Suppressor macrophage (primary cell): Measurements from ENCODE around the gene SMIM1.

Source experiments
- DNase-seq, 4 experiments: peaks; one replicate each; pipeline ENCODE4 v3.0.0-alpha.2; 2020 to 2022
- total RNA-seq, 17 experiments: gene quantifications; one replicate each; lab custom pipeline; 2026; ENCODE audit warnings: mixed read lengths in 6 of 17, inconsistent platforms in 3 of 17; lab: John Stamatoyannopoulos, UW

SMIM1 gene
- 0 to 0.88 (median 0.13) reads per million in 17 experiments for total RNA-seq

DNA sequence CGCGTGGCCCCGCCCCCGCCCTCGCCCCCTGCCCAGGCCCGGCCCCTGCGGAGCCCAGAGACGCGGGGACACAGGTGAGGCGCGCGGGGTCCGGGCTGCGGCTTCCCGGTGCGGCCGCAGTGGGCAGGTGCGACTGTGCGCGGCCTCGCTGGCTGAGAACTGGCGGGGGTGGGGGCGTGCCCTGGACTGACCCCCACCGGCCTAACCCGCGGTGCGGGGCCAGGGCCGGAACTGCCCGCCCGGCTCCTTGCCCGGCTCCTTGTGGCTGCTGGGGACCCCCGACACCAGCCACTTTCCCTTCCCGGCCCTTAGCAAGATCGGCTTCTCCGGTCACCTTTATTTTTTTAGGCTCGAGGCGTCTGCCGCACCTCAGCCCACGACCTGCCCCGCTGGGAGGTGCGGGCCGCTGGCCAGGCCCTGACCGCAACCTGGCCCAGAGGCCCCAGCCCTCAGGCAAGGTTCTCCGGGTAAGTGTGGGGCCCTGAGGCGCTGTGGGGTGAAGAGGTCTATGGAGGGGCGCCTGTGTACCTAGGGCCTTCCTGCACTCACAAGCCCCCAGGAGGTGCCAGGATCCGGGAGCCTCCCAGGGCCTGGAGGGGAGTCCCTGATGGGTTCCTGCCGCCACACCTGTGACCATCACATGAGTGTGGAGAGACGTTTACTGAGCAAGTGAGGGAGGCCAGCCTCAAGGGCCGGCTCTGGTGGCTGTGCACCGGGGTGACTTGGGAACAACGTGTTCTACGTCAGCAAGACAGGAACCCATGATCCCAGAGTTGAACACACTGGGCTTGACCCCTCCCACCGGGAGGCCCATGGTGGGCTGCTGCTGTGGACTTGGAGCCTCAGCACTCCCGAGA, at the start of gene SMIM1:
TSS of gene SMIM1 (plus strand) at position 35 of the 857 bp plus-strand sequence. CDS start 2,625 bp downstream, outside the sequence.
- no peak for DNase-seq

GRCh38 chr1:3722846-3723245, 49.7 kb upstream of the SMIM1 start:
- no peak for DNase-seq

DNA sequence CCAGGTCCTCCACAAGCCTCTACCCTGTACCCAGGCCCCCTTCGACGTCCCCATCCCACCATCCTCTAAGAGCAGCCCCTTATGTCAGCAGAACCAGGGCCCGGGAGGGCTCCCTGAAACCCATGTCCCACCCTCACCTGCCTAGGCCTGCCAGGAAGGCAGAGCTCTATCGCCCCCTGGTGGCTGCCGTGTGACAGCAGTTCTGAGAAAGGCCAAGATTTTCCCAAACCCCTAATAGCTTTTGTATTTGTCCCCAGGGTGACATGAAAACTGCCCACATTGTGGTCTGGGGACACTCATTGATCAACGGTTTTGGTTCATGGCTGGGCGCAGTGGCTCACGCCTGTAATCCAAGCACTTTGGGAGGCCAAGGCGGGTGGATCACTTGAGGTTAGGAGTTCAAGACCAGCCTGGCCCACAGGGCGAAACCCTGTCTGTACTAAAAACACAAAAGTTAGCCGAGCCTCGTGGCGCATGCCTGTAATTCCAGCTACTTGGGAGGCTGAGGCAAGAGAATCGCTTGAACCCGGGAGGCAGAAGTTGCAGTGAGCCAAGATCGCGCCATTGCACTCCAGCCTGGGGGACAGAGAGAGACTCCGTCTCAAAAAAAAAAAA, 48.0 kb upstream of the SMIM1 start:
- DNase-seq = peak; percentile 69 to 90 (median 84)

DNA sequence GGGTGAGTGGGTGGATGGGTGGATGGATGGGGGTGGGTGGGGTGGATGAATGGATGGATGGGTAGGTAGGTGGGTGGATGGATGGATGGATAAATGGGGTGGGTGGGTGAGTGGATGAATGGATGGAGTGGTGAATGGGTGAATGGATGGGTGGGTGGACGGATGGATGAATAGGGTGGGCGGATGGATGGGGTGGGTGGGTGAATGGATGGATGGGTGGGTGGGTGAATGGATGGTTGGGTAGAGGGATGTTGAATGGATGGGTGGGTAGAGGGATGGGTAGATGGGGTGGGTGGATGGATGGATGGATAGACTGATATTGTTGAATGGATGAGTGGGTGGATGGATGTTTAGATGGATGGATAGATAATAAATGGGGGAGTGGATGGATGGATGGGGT, 47.2 kb upstream of the SMIM1 start:
- DNase-seq = no peak

DNA sequence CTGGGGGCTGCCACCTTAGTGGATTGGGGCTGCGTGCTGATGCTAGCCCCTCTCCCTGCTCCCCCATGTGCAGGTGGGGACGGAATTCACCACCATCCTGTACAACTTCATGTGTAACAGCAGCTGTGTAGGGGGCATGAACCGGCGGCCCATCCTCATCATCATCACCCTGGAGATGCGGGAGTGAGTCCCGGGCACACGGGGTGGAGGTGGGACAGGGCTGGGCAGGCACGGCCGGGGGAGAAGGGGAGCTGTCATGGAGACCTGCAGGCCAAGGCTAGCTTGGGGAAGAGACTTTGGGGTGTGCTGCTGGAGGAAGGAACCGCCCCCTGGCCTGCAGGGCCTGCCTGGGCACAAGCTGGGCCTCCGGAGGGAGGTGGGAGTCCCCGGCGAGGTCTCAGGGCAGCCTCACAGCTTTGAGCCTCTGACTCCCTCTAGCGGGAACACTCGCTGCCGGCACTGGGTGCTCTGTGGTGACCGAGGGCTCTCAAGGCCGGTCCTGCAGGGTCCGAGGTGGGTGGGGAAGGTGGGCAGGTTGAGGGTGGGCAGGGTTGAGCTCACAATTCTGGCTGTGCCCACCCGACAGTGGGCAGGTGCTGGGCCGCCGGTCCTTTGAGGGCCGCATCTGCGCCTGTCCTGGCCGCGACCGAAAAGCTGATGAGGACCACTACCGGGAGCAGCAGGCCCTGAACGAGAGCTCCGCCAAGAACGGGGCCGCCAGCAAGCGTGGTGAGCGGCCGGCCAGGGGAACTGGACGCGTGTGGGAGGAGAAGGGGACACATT, 45.3 kb upstream of the SMIM1 start:
- DNase-seq = peak; percentile 38 to 55 (median 45)

GRCh38 chr1:3727825-3728776, 44.4 kb upstream of the SMIM1 start:
- DNase-seq = no peak

- DNase-seq = no peak
Measured at GRCh38 chr1:3729594-3730542, 42.7 kb upstream of the SMIM1 start.

- no peak for DNase-seq
Measured at GRCh38 chr1:3730543-3731247, 41.9 kb upstream of the SMIM1 start.

GRCh38 chr1:3731583-3732433, 40.7 kb upstream of the SMIM1 start:
- DNase-seq = no peak

DNA sequence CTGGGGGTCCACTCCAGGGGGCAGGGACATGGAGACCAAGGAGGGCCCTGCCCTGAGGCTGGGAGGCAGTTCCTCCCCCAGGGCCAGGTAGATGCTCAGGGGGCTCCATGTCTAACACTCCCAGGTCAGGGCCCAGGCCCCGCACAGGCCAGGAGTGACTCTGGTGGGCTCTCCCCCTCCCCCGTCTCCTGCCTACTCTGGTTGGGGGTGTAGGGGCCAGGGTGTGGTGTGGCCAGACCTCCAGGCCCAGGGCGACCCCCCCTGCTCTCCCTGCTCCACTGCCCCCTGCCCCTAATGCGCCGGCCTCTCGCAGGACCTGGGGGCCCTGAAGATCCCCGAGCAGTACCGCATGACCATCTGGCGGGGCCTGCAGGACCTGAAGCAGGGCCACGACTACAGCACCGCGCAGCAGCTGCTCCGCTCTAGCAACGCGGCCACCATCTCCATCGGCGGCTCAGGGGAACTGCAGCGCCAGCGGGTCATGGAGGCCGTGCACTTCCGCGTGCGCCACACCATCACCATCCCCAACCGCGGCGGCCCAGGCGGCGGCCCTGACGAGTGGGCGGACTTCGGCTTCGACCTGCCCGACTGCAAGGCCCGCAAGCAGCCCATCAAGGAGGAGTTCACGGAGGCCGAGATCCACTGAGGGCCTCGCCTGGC, 40.0 kb upstream of the SMIM1 start:
- no peak for DNase-seq

DNA sequence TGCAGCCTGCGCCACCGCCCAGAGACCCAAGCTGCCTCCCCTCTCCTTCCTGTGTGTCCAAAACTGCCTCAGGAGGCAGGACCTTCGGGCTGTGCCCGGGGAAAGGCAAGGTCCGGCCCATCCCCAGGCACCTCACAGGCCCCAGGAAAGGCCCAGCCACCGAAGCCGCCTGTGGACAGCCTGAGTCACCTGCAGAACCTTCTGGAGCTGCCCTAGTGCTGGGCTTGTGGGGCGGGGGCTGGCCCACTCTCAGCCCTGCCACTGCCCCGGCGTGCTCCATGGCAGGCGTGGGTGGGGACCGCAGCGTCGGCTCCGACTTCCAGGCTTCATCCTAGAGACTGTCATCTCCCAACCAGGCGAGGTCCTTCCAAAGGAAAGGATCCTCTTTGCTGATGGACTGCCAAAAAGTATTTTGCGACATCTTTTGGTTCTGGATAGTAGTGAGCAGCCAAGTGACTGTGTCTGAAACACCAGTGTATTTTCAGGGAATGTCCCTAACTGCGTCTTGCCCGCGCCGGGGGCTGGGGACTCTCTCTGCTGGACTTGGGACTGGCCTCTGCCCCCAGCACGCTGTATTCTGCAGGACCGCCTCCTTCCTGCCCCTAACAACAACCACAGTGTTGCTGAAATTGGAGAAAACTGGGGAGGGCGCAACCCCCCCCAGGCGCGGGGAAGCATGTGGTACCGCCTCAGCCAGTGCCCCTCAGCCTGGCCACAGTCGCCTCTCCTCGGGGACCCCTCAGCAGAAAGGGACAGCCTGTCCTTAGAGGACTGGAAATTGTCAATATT, 39.3 kb upstream of the SMIM1 start:
- DNase-seq = no peak

GRCh38 chr1:3733883-3734589, 38.5 kb upstream of the SMIM1 start:
- DNase-seq = no peak

- no peak for DNase-seq
Measured at GRCh38 chr1:3734602-3735001, 37.9 kb upstream of the SMIM1 start.

DNA sequence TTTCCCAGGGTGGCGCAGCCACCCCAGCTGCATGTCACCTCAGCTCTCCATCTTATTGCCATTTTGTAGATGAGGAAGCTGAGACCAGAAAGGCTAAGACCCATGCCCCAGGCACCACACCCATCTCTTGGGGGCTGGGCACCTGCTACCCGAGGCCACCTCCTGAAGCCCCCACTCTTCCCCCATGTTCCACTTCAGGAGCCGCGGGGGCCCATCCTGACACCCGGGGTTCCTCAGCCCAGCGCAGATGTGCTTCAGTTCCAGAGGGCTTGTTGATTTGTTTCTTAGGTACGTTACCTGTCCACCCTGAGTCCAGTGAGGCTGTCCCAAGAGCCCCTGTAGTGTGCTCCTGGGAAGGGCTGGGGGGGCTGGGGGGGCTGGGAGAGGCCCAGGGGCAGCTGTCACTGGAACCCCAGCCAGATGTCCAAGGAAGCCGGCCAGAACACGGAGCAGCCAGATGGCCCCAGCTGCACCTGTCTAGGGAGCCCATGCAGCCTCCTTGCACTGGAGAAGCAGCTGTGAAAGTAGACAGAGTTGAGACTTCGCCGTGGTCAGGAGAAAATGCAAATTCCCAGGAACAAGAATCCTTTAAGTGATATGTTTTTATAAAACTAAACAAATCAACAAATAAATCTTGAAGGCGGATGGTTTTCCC, 37.4 kb upstream of the SMIM1 start:
- no peak for DNase-seq

GRCh38 chr1:3735688-3736087, 36.9 kb upstream of the SMIM1 start:
- no peak for DNase-seq

DNA sequence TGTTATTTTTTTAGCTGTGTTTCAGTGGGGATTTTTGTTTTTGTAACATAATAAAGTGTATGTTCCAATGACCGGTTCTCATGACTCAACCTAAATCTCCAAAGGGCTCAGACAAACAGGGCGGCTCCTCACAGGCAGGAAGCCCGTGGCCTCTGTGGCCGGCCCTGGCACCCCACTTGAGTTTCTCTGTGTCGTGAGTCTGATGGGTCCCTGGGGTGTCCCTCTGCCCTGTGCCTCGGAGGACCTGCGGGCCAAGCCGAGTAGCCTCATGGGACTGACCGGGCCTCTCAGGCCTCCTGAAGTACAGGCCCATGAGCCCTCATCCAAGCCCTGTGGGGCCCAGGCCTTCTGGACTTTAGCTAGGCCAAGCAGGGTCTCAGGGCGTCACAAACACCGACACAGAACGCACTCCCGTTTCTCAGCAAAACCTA, 36.4 kb upstream of the SMIM1 start:
- no peak for DNase-seq
